Prostate gland (tissue), 2 donors: ENCODE data around the gene ACKR3.

ENCODE experiments used
- POLR2AphosphoS5 ChIP-seq: sonication (generic); formaldehyde crosslinking; IDR thresholded peaks from one replicate; pipeline ENCODE4 v1.6.1; 2017; ENCODE audit warnings: antibody characterized with exemption
- TF ChIP-seq, protein P1 (sequence below), 4 experiments: fragments of 200-600 bp in 2 of 4; fragments of 450-650 bp in 2 of 4; sonication (generic) in 2 of 4; IDR thresholded peaks; 1 replicate in 3 of 4; 2 replicates in 1 of 4; pipeline ENCODE4 v1.5.1; 2016 to 2019; ENCODE audit warnings: antibody characterized with exemption in 4 of 4, mild to moderate bottlenecking in 2 of 4, moderate library complexity in 2 of 4

- TF ChIP-seq, protein P1, sequence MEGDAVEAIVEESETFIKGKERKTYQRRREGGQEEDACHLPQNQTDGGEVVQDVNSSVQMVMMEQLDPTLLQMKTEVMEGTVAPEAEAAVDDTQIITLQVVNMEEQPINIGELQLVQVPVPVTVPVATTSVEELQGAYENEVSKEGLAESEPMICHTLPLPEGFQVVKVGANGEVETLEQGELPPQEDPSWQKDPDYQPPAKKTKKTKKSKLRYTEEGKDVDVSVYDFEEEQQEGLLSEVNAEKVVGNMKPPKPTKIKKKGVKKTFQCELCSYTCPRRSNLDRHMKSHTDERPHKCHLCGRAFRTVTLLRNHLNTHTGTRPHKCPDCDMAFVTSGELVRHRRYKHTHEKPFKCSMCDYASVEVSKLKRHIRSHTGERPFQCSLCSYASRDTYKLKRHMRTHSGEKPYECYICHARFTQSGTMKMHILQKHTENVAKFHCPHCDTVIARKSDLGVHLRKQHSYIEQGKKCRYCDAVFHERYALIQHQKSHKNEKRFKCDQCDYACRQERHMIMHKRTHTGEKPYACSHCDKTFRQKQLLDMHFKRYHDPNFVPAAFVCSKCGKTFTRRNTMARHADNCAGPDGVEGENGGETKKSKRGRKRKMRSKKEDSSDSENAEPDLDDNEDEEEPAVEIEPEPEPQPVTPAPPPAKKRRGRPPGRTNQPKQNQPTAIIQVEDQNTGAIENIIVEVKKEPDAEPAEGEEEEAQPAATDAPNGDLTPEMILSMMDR (IDR thresholded peaks at IDR 0.05) = no peak
- no peak for TF ChIP-seq POLR2AphosphoS5
Observed at GRCh38 chr2:236535024-236535423, 34.6 kb upstream of the ACKR3 start.
